ENCODE data around the gene RRP1. TPM values are rescaled to one million over a fixed set of nuclear protein-coding genes. Genes with fewer than 3 reads are reported as not detected.

RRP1 gene
- total RNA-seq, 1 donor = 16.8 TPM

GRCh38 chr21:43745772-43746517, 43.4 kb upstream of the RRP1 start:
- TF ChIP-seq CTCF (IDR thresholded peaks at IDR 0.05; ENCODE audit: insufficient read depth, low read depth, low read length) = no peak
- H3K4me3 ChIP-seq (ENCODE audit: low read depth, low read length) = no peak overlapping the region
- no peak for DNase-seq (ENCODE audit: low read depth)

GRCh38 chr21:43748622-43749021, 40.8 kb upstream of the RRP1 start:
- DNase-seq (ENCODE audit: low read depth) = no peak
- H3K4me3 ChIP-seq (ENCODE audit: low read depth, low read length) = no peak overlapping the region
- no peak for TF ChIP-seq CTCF (IDR thresholded peaks at IDR 0.05; ENCODE audit: insufficient read depth, low read depth, low read length)

GRCh38 chr21:43749651-43750262, 39.6 kb upstream of the RRP1 start:
- TF ChIP-seq CTCF (IDR thresholded peaks at IDR 0.05; ENCODE audit: insufficient read depth, low read depth, low read length) = no peak
- no peak for DNase-seq (ENCODE audit: low read depth)
- H3K4me3 ChIP-seq (ENCODE audit: low read depth, low read length) = no peak overlapping the region

DNA sequence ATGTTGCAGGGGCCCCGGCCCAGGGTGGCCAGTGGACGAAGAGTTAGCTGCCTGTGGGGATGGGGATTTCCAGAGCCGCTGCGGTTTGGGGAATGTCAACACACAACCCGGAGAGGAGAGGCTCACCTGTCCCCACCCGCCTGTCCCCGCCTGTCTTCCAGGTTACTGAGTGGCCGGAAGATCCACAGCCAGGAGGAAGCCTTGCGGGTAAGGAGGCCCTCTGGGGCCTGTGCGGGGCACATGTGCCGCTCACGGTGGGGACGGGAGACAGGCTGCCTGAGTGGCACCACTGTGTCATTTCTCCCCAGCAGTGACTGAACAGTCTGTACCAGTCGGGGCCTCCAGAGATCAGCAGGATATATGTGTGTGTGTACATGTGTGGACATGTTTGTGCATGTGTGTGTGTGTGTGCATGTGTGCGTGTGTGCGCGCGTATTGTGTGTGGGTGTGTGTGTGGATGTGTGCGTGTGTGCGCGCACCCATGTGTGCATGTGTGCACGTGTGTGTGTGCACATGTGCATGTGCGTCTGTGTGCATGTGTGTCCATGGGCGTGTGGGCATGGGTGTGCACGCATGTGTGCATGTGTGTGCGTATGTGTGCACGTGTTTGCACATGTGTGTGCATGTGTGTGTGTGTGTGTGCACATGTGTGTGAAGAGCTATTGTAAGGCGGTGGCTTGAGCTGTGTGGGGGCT, 38.9 kb upstream of the RRP1 start:
- no peak for TF ChIP-seq CTCF (IDR thresholded peaks at IDR 0.05; ENCODE audit: insufficient read depth, low read depth, low read length)

DNA sequence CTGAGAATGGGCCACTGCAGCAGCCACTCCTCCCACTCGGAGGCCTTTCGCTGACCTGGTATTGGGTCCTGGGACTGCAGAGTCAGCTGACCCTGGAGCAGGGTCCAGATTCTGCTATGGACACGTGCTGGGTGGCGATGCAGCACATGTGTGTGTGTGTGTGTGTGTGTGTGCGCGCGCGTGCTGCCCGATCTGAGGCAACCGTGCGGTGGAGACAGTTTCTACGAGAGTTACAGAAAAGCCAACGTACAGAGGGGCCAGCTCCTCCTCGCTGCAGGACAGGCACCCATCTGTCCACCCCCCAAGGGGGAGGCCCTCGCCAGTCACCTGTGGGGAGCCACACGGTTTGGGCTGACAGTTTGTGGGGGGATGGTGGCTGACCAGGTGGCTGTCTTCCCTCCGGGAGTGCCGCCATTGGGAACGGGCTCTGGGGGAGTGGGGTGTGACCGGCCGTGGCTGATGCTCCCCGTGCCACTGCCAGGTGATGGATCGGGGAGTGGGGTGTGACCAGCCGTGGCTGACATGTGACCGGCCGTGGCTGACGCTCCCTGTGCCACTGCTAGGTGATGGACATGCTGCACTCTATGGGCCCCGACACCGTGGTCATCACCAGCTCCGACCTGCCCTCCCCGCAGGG, 37.3 kb upstream of the RRP1 start:
- no peak for DNase-seq (ENCODE audit: low read depth)

More for the DNA sequence above, 38.9 kb upstream of the RRP1 start:
- H3K4me3 ChIP-seq (ENCODE audit: low read depth, low read length) = no peak overlapping the region
- DNase-seq (ENCODE audit: low read depth) = no peak

More for the DNA sequence above, 37.3 kb upstream of the RRP1 start:
- TF ChIP-seq CTCF (IDR thresholded peaks at IDR 0.05; ENCODE audit: insufficient read depth, low read depth, low read length) = no peak
- no peak overlapping the region for H3K4me3 ChIP-seq (ENCODE audit: low read depth, low read length)

Data from fibroblast of villous mesenchyme (primary cell).